Natural killer cell (primary cell): ENCODE results near the gene ZNF154. TPM values are rescaled to one million over a fixed set of nuclear protein-coding genes. Genes with fewer than 3 reads are reported as not detected.
A peak's percentile ranks its signal among the peaks of the same experiment; 100 is the strongest.

ENCODE experiments used
- ATAC-seq, 3 donors: fragments of 150-1000 bp in 2 of 3; fragments of 200-7000 bp in 1 of 3; cut with Tn5 transposase; 1 replicate in 1 of 3; 2 replicates in 2 of 3; pipeline ENCODE4 v1.10.0; 2021; ENCODE audit warnings: mild to moderate bottlenecking in 2 of 3, moderate library complexity in 2 of 3
- DNase-seq, 2 donors: peaks; one replicate each; pipeline versions ENCODE4 v3.0.0 to v3.0.0-alpha.2; 2013 to 2021; ENCODE audit warnings: mixed read lengths in 1 of 2
- H3K27ac ChIP-seq: one replicate; pipeline ENCODE4 v1.5.1; 2013; ENCODE audit warnings: mild to moderate bottlenecking, low read length
- H3K27me3 ChIP-seq: one replicate; pipeline ENCODE4 v1.6.1; 2013; ENCODE audit warnings: low read length; ENCODE audit not compliant: control insufficient read depth, insufficient read depth
- H3K36me3 ChIP-seq: one replicate; pipeline ENCODE4 v1.6.1; 2013; ENCODE audit warnings: low read length; ENCODE audit not compliant: control insufficient read depth, insufficient read depth
- H3K4me1 ChIP-seq: one replicate; pipeline ENCODE4 v1.6.1; 2013; ENCODE audit warnings: low read length; ENCODE audit not compliant: control insufficient read depth, insufficient read depth
- H3K4me3 ChIP-seq: one replicate; pipeline ENCODE4 v1.5.1; 2013; ENCODE audit warnings: low read length
- H3K9me3 ChIP-seq: one replicate; pipeline ENCODE4 v1.6.1; 2013; ENCODE audit warnings: low read length; ENCODE audit not compliant: control insufficient read depth, insufficient read depth
- H3K27ac Mint-ChIP-seq, 2 donors: one replicate each; pipeline ENCODE4 v1.8.0; 2022; ENCODE audit warnings: mild to moderate bottlenecking in 2 of 2, mixed read lengths in 2 of 2, moderate library complexity in 1 of 2
- H3K27me3 Mint-ChIP-seq, 2 donors: one replicate each; pipeline ENCODE4 v1.8.0; 2022; ENCODE audit warnings: low read depth in 2 of 2, mixed read lengths in 2 of 2
- H3K36me3 Mint-ChIP-seq: one replicate; pipeline ENCODE4 v1.8.0; 2022; ENCODE audit warnings: mixed read lengths
- H3K4me1 Mint-ChIP-seq, 2 donors: one replicate each; pipeline ENCODE4 v1.8.0; 2022; ENCODE audit warnings: mixed read lengths in 2 of 2
- H3K4me3 Mint-ChIP-seq: one replicate; pipeline ENCODE4 v1.8.0; 2022; ENCODE audit warnings: mild to moderate bottlenecking, moderate library complexity, mixed read lengths
- H3K9me3 Mint-ChIP-seq, 2 donors: one replicate each; pipeline ENCODE4 v1.8.0; 2022; ENCODE audit warnings: mixed read lengths in 2 of 2
- CTCF ChIP-seq: fragments of 200-600 bp; IDR thresholded peaks from one replicate; pipeline ENCODE4 v1.8.0; 2022; ENCODE audit warnings: antibody characterized with exemption
- WGBS: methylation state at CpG from one replicate; pipeline ENCODE4 v1.1.7; 2013; ENCODE audit warnings: missing lambda C conversion rate; ENCODE audit not compliant: insufficient coverage; 5-methylcytosine and 5-hydroxymethylcytosine counted together
- intact Hi-C: fragments of 100-400 bp; cut with micrococcal nuclease; formaldehyde crosslinking; loops from one replicate; pipeline ENCODE4 v1.14.2; 2022
- total RNA-seq, 4 donors: library from RNA; stranded (reverse); fragments of 120-200 nt in 1 of 4; gene quantifications; one replicate each; pipeline versions ENCODE4 v1.2.3 to v1.2.4, GENCODE V29; 2013 to 2022

The ZNF154 gene
- total RNA-seq, 3 donors from 2014 or later (not counting 1 experiment from before 2014, with no cell fraction given) = 4.2 to 21.6 (median 9.5) TPM

DNA sequence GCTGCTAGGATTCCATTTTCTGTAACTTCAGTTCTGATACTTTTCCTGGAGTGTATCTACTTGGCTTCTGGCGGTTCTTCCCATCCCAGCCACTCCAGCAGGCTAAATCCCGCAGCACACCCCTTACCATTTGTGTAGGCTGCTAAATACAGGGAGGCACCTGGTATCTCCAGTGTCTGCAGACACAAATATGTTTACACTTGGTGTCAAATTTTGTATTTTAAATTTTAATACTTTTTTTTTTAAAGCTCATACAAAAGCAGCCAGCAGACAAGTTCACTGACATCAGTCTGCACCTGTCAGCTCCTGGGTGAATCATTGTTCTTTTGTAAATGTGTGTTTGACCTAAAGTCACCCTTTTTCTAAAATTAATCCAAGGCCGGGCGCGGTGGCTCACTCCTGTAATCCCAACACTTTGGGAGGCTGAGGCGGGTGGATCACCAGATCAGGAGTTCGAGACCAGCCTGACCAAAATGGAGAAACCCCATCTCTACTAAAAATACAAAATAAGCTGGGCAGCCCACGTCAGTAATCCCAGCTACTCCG lies 43.7 kb downstream of the ZNF154 start:
- H3K4me1 ChIP-seq = peaks cover 10% of the 10 kb centered on the region
- H3K4me3 Mint-ChIP-seq = peak overlapping the region; percentile 42
- no peak overlapping the region for H3K27ac Mint-ChIP-seq
- peaks cover 2% of the 10 kb centered on the region for H3K9me3 ChIP-seq
- ATAC-seq (no peak), DNase-seq (no peak)
- H3K27me3 Mint-ChIP-seq = peaks cover 21 to 22% of the 10 kb centered on the region in 2 donors
- peaks cover 7% of the 10 kb centered on the region for H3K36me3 Mint-ChIP-seq
- H3K27me3 ChIP-seq = peaks cover 31% of the 10 kb centered on the region
- TF ChIP-seq CTCF = no peak
- no peak overlapping the region for H3K27ac ChIP-seq
- H3K4me3 ChIP-seq = no peak overlapping the region
- WGBS = 96% methylated on average over 9 of the region's 9 CpGs
- H3K36me3 ChIP-seq = no peaks in the 10 kb centered on the region
- H3K9me3 Mint-ChIP-seq = no peaks in the 10 kb centered on the region
- peaks cover 0 to 14% of the 10 kb centered on the region in 2 donors for H3K4me1 Mint-ChIP-seq
- intact Hi-C loops = no loop called here

DNA sequence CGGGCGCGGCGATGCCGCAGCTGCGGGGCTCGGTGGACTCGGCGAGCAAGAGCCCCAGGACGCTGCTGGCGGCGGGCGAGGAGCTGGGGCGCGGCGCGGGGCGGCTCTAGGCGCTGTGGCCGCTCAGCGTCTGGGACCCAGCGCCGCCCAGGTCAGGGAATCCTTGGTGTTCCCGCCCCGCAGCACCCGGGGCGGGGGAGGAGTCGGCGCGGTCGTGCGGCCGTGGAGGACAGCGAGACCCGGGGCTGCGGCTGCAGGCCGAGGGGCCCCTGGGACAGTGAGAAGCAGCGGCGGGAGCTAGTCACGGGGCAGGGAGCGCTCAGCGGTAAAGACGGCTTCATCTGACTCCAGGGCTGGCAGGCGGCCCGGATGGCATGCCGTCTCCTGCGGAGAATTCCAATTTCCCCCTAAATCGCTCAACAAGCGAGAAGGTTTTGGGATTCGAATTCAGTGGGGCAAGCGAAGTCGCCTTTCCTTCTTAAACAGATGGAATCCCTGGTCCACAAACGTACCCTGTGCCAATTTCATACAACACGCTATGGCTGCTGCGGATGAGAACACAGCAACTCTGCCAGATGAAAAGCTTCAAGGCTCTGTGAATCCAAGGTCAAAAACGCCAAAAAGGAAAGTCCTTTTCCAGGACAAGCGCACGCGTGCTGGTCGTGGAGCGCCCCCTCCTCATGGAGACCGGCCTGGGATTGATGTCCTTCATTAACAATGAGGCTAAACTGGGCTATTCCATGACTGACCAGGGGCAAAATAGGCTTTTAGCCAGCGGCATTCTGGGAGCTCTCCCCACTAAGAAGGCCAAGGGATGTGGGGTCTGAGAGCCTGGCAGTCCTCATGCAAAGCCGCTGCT lies 44.5 kb downstream of the ZNF154 start:
- H3K9me3 Mint-ChIP-seq = no peaks in the 10 kb centered on the region
- no peak overlapping the region for H3K4me3 ChIP-seq
- 6% methylated on average over 64 of the region's 64 CpGs for WGBS
- peak overlapping the region; percentile 82 for H3K4me3 Mint-ChIP-seq
- no peak for TF ChIP-seq CTCF
- peaks cover 31% of the 10 kb centered on the region for H3K27me3 ChIP-seq
- no peak overlapping the region for H3K27ac ChIP-seq
- DNase-seq (peak in 1 of 2 donors; percentile 9), ATAC-seq (peak in 2 of 3 donors; percentile 57 to 64)
- intact Hi-C loops = no loop called here
- peaks cover 2% of the 10 kb centered on the region for H3K9me3 ChIP-seq
- peaks cover 0 to 14% of the 10 kb centered on the region in 2 donors for H3K4me1 Mint-ChIP-seq
- peak overlapping the region in 1 of 2 donors; percentile 60 for H3K27ac Mint-ChIP-seq
- peaks cover 10% of the 10 kb centered on the region for H3K4me1 ChIP-seq
- peaks cover 7% of the 10 kb centered on the region for H3K36me3 Mint-ChIP-seq
- no peaks in the 10 kb centered on the region for H3K36me3 ChIP-seq
- peaks cover 26 to 29% of the 10 kb centered on the region in 2 donors for H3K27me3 Mint-ChIP-seq

DNA sequence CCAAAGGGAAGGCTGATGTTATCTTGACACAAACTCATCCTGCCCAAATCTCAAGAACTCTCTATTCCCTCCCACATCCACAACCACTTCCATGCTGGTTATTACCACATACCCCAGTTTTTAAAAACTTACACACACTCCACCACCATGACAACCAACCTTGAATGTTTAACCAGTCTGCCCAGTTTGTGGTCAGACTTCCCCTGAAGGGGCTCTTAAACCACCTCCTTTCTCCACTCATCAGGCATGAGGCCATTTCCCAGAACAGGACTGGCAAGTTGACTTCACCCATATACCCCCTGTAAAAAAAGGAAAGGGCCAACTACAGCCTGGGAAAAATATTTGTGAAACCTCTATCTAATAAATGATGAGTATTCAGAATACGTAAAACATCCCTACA lies 52.7 kb downstream of the ZNF154 start:
- Histone ChIP-seq H3K4me1 (peaks cover 7% of the 10 kb centered on the region), H3K36me3 (no peaks in the 10 kb centered on the region), H3K9me3 (peaks cover 19% of the 10 kb centered on the region), H3K4me3 (no peak overlapping the region), H3K27me3 (peaks cover 3% of the 10 kb centered on the region), H3K27ac (no peak overlapping the region)
- Mint-ChIP-seq H3K27ac (no peak overlapping the region), H3K36me3 (peaks cover 35% of the 10 kb centered on the region), H3K27me3 (peaks cover 21 to 33% of the 10 kb centered on the region in 2 donors), H3K9me3 (peaks cover 13 to 25% of the 10 kb centered on the region in 2 donors), H3K4me1 (peaks cover 8 to 19% of the 10 kb centered on the region in 2 donors), H3K4me3 (no peak overlapping the region)
- DNase-seq = no peak
- TF ChIP-seq CTCF = no peak
- no peak for ATAC-seq
- intact Hi-C loops = no loop called here
- no CpG with 5 or more reads among the region's 1 CpG for WGBS
